HG03060 (cell line): Measurements from ENCODE around the gene CDH13.
"Not testable (repeated sequence)": the region's sequence is repeated elsewhere in the genome, so short reads cannot be mapped to it uniquely, and the experiment has no call there.

Experiments used
- ATAC-seq: cut with Tn5 transposase; IDR thresholded peaks from one replicate; pipeline ENCODE4 v1.9.1; 2021; ENCODE audit warnings: low read depth, moderate number of reproducible peaks; ENCODE audit not compliant: unreplicated experiment

CDH13 gene

GRCh38 chr16:82924075-82924854, 297.5 kb downstream of the CDH13 start:
- no peak for ATAC-seq

GRCh38 chr16:82926500-82926899, 299.7 kb downstream of the CDH13 start:
- no peak for ATAC-seq

- ATAC-seq = not testable (repeated sequence)
Measured at GRCh38 chr16:82933933-82934332, 307.2 kb downstream of the CDH13 start.

GRCh38 chr16:82935766-82936165, 309.0 kb downstream of the CDH13 start:
- no peak for ATAC-seq

GRCh38 chr16:82936941-82937551, 310.3 kb downstream of the CDH13 start:
- ATAC-seq = no peak

GRCh38 chr16:82937926-82938520, 311.3 kb downstream of the CDH13 start:
- ATAC-seq = no peak

GRCh38 chr16:82943371-82943770, 316.6 kb downstream of the CDH13 start:
- ATAC-seq = no peak

GRCh38 chr16:82945420-82946101, 318.8 kb downstream of the CDH13 start:
- no peak for ATAC-seq

- no peak for ATAC-seq
Measured at GRCh38 chr16:82947698-82948097, 320.9 kb downstream of the CDH13 start.

GRCh38 chr16:82949016-82949415, 322.2 kb downstream of the CDH13 start:
- no peak for ATAC-seq

GRCh38 chr16:82953517-82953916, 326.7 kb downstream of the CDH13 start:
- ATAC-seq = no peak

GRCh38 chr16:82954224-82954929, 327.6 kb downstream of the CDH13 start:
- ATAC-seq = no peak

- no peak for ATAC-seq
Measured at GRCh38 chr16:82955741-82956348, 329.1 kb downstream of the CDH13 start.

GRCh38 chr16:82957212-82957611, 330.4 kb downstream of the CDH13 start:
- no peak for ATAC-seq

GRCh38 chr16:82960918-82961317, 334.1 kb downstream of the CDH13 start:
- ATAC-seq = no peak

GRCh38 chr16:82963653-82964052, 336.9 kb downstream of the CDH13 start:
- ATAC-seq = no peak

- ATAC-seq = no peak
Measured at GRCh38 chr16:82965808-82966207, 339.0 kb downstream of the CDH13 start.

GRCh38 chr16:82967424-82967823, 340.7 kb downstream of the CDH13 start:
- ATAC-seq = no peak

- no peak for ATAC-seq
Measured at GRCh38 chr16:82971126-82971525, 344.4 kb downstream of the CDH13 start.

- ATAC-seq = no peak
Measured at GRCh38 chr16:82972331-82972919, 345.7 kb downstream of the CDH13 start.
